HG02588 (cell line): Measurements from ENCODE around the gene ZMYM4.
"Not testable (repeated sequence)": the region's sequence is repeated elsewhere in the genome, so short reads cannot be mapped to it uniquely, and the experiment has no call there.

Experiments used
- ATAC-seq: cut with Tn5 transposase; IDR thresholded peaks from one replicate; pipeline ENCODE4 v1.9.1; 2021; ENCODE audit warnings: mild to moderate bottlenecking, moderate library complexity; ENCODE audit not compliant: unreplicated experiment

The ZMYM4 gene

GRCh38 chr1:35320937-35321336 is 52.4 kb downstream of the ZMYM4 start:
- no peak for ATAC-seq

GRCh38 chr1:35324486-35324885 is 56.0 kb downstream of the ZMYM4 start:
- no peak for ATAC-seq

- no peak for ATAC-seq
These were observed 57.8 kb downstream of the ZMYM4 start for GRCh38 chr1:35326246-35326866.

GRCh38 chr1:35331618-35332017 is 63.1 kb downstream of the ZMYM4 start:
- ATAC-seq: not testable (repeated sequence)

GRCh38 chr1:35334485-35334884 is 66.0 kb downstream of the ZMYM4 start:
- no peak for ATAC-seq

- ATAC-seq: no peak
These were observed 72.0 kb downstream of the ZMYM4 start for GRCh38 chr1:35340519-35340918.

- ATAC-seq: no peak
These were observed 77.0 kb downstream of the ZMYM4 start for GRCh38 chr1:35345439-35345981.

- ATAC-seq: no peak
These were observed 82.4 kb downstream of the ZMYM4 start for GRCh38 chr1:35350872-35351271.

- no peak for ATAC-seq
These were observed 91.5 kb downstream of the ZMYM4 start for GRCh38 chr1:35359995-35360394.

- ATAC-seq: no peak
These were observed 93.1 kb downstream of the ZMYM4 start for GRCh38 chr1:35361638-35362037.

- no peak for ATAC-seq
These were observed 96.2 kb downstream of the ZMYM4 start for GRCh38 chr1:35364741-35365140.

GRCh38 chr1:35367914-35368313 is 99.4 kb downstream of the ZMYM4 start:
- no peak for ATAC-seq

GRCh38 chr1:35369922-35370671 is 101.6 kb downstream of the ZMYM4 start:
- ATAC-seq: no peak

- no peak for ATAC-seq
These were observed 103.0 kb downstream of the ZMYM4 start for GRCh38 chr1:35371506-35371905.

- ATAC-seq: no peak
These were observed 109.0 kb downstream of the ZMYM4 start for GRCh38 chr1:35377555-35377954.

GRCh38 chr1:35379317-35380000 is 111.0 kb downstream of the ZMYM4 start:
- ATAC-seq: no peak

- ATAC-seq: not testable (repeated sequence)
These were observed 111.6 kb downstream of the ZMYM4 start for GRCh38 chr1:35380111-35380510.

- ATAC-seq: no peak
These were observed 113.6 kb downstream of the ZMYM4 start for GRCh38 chr1:35382107-35382506.

GRCh38 chr1:35386290-35386689 is 117.8 kb downstream of the ZMYM4 start:
- ATAC-seq: no peak

- ATAC-seq: no peak
These were observed 118.5 kb downstream of the ZMYM4 start for GRCh38 chr1:35386959-35387358.

- ATAC-seq: no peak
These were observed 122.3 kb downstream of the ZMYM4 start for GRCh38 chr1:35390600-35391494.
